ENCODE data around the gene ARL8B.

DNA sequence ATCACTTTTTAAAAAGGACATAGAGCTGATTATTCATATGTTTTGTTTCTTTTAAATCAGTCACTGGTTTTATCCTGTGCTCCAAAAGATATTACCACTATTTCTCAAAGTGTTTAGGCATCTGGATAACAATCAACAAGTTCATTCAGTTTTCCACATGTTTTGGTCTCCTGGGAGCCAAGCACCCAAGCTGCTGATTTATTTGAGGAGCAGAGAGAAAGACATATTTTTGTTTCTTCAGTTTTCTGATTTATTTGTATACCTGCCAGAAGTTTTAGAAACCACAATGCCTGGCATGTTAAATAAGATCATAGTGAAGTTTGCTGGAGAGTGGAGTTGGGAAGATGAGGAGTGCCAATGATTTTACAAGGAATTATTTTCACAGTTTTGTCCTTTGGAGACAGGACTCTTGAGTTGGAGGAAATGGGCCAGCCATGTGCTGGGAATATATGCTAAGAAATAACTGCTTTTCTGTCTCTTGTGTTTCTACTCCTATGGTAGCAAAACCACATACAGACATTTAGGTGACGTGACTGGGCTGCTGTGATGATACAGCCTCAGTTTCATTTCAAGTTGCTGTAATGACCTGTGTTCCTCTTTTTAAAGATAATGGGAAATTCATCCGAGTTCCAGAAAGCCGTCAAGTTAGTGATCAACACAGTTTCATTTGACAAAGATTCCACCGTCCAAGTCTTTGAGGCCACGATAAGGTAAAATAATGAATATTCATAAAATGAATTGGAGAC is 77.1 kb downstream of the ARL8B start:
- TF ChIP-seq FOXM1 (IDR thresholded peaks at IDR 0.05; ENCODE audit: borderline replicate concordance) (no peak), BHLHE40 (IDR thresholded peaks at IDR 0.05; ENCODE audit: borderline replicate concordance) (no peak), FOXA1 (IDR thresholded peaks at IDR 0.05) (no peak), SP1 (IDR thresholded peaks at IDR 0.05) (no peak), CTBP1 (IDR thresholded peaks at IDR 0.05; ENCODE audit: borderline replicate concordance) (no peak), FOXK2 (IDR thresholded peaks at IDR 0.05) (no peak), NFRKB (IDR thresholded peaks at IDR 0.05) (no peak), ARNT (IDR thresholded peaks at IDR 0.05) (no peak), TARDBP (IDR thresholded peaks at IDR 0.05) (no peak), SUZ12 (IDR thresholded peaks at IDR 0.05) (no peak)
- TF ChIP-seq, protein P1, sequence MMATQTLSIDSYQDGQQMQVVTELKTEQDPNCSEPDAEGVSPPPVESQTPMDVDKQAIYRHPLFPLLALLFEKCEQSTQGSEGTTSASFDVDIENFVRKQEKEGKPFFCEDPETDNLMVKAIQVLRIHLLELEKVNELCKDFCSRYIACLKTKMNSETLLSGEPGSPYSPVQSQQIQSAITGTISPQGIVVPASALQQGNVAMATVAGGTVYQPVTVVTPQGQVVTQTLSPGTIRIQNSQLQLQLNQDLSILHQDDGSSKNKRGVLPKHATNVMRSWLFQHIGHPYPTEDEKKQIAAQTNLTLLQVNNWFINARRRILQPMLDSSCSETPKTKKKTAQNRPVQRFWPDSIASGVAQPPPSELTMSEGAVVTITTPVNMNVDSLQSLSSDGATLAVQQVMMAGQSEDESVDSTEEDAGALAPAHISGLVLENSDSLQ (IDR thresholded peaks at IDR 0.05): no peak
